A673 (cell line): ENCODE measurements around the gene EFCAB11.

Experiments
- CTCF ChIP-seq: fragments of 300-800, 200-600 bp; sonication (generic); conservative IDR thresholded peaks from 2 replicates; pipeline ENCODE4 v1.5.1; 2017; ENCODE audit warnings: low read depth, mild to moderate bottlenecking, antibody characterized with exemption, low read length, moderate library complexity, mixed read lengths
- EZH2 ChIP-seq: fragments of 200-600 bp; sonication (generic); IDR thresholded peaks from 2 replicates; pipeline ENCODE4 v1.6.1; 2017; ENCODE audit warnings: borderline replicate concordance, low read depth, mild to moderate bottlenecking, mixed read lengths, antibody characterized with exemption, low read length; ENCODE audit not compliant: poor library complexity, severe bottlenecking

GRCh38 chr14:89773151-89773550 is 181.4 kb downstream of the EFCAB11 start:
- TF ChIP-seq CTCF = no peak
- no peak for TF ChIP-seq EZH2
